Endothelial cell of umbilical vein (primary cell): ENCODE results near the gene SH3PXD2A.

Experiments
- EZH2 ChIP-seq: IDR thresholded peaks from 2 replicates; pipeline ENCODE4 v1.6.1; 2012; ENCODE audit warnings: borderline replicate concordance, low read depth, mild to moderate bottlenecking, moderate library complexity, low read length, inconsistent platforms; ENCODE audit not compliant: severe bottlenecking
- TF ChIP-seq, protein P1 (sequence below), 2 donors: IDR thresholded peaks; 1 replicate in 1 of 2; 2 replicates in 1 of 2; pipeline ENCODE4 v1.5.1; 2011; ENCODE audit warnings: low read length in 2 of 2, mild to moderate bottlenecking in 2 of 2, moderate library complexity in 2 of 2, control low read depth in 1 of 2, inconsistent platforms in 1 of 2, low read depth in 1 of 2; ENCODE audit not compliant: insufficient read depth in 1 of 2; ENCODE audit errors: extremely low read depth in 1 of 2

DNA sequence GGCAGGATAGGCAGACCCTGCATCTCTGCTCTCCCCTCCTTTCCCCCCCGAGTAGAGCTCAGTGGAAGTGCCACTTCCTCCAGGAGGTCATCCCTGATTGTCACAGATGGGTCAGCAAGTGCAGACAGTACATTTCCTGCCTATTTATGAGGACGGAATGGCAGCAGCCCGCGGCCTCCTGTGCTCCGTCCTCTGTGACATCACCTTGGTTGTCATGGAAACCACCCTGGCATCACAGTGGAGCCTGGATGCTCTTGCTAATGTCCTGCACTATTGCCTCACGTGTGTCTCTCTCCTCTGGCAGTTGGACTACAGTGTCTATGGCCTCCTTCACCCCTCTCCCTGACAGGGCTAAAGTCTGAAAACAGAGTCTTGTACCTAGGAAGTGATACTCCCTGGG, 148.6 kb downstream of the SH3PXD2A start:
- TF ChIP-seq, protein P1, sequence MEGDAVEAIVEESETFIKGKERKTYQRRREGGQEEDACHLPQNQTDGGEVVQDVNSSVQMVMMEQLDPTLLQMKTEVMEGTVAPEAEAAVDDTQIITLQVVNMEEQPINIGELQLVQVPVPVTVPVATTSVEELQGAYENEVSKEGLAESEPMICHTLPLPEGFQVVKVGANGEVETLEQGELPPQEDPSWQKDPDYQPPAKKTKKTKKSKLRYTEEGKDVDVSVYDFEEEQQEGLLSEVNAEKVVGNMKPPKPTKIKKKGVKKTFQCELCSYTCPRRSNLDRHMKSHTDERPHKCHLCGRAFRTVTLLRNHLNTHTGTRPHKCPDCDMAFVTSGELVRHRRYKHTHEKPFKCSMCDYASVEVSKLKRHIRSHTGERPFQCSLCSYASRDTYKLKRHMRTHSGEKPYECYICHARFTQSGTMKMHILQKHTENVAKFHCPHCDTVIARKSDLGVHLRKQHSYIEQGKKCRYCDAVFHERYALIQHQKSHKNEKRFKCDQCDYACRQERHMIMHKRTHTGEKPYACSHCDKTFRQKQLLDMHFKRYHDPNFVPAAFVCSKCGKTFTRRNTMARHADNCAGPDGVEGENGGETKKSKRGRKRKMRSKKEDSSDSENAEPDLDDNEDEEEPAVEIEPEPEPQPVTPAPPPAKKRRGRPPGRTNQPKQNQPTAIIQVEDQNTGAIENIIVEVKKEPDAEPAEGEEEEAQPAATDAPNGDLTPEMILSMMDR (IDR thresholded peaks at IDR 0.05; ENCODE audit: extremely low read depth in 1 of 2, insufficient read depth in 1 of 2, low read depth in 1 of 2, low read length in 2 of 2): no peak
- no peak for TF ChIP-seq EZH2
